Neural cell (in vitro differentiated cells): ENCODE results near the gene RRAS2. TPM values are rescaled to one million over a fixed set of nuclear protein-coding genes. Genes with fewer than 3 reads are reported as not detected.

Experiments used
- H2AFZ ChIP-seq: fragments of 200-600, 300-800 bp; sonication (generic), shearing (Covaris generic); 2 replicates; pipeline ENCODE4 v1.6.0; 2014; ENCODE audit warnings: low read depth, mild to moderate bottlenecking, antibody characterized with exemption, low read length, moderate library complexity
- H3F3A ChIP-seq: fragments of 200-600 bp; shearing (Covaris generic); 2 replicates; pipeline ENCODE4 v1.6.1; 2016; ENCODE audit warnings: mild to moderate bottlenecking, moderate library complexity, mixed read lengths, antibody characterized with exemption, low read length; ENCODE audit not compliant: insufficient read depth, poor library complexity, severe bottlenecking
- H3K27ac ChIP-seq: fragments of 200-600, 300-800 bp; sonication (generic), shearing (Covaris generic); 2 replicates; pipeline ENCODE4 v1.5.1; 2014; ENCODE audit warnings: mild to moderate bottlenecking, low read length, moderate library complexity
- H3K27me3 ChIP-seq: fragments of 300-800, 200-600 bp; sonication (generic), shearing (Covaris generic); 2 replicates; pipeline ENCODE4 v1.6.0; 2014; ENCODE audit warnings: mild to moderate bottlenecking, low read depth, low read length, moderate library complexity; ENCODE audit not compliant: insufficient read depth
- H3K36me3 ChIP-seq: fragments of 300-800, 200-600 bp; sonication (generic), shearing (Covaris generic); 2 replicates; pipeline ENCODE4 v1.5.1; 2014; ENCODE audit warnings: mild to moderate bottlenecking, antibody characterized with exemption, low read length, moderate library complexity; ENCODE audit not compliant: insufficient read depth
- H3K4me2 ChIP-seq: fragments of 300-800, 200-600 bp; sonication (generic), shearing (Covaris generic); 2 replicates; pipeline ENCODE4 v1.6.0; 2014; ENCODE audit warnings: mild to moderate bottlenecking, low read length
- H3K4me3 ChIP-seq: fragments of 300-800, 200-600 bp; sonication (generic), shearing (Covaris generic); 2 replicates; pipeline ENCODE4 v1.5.1; 2014; ENCODE audit warnings: mild to moderate bottlenecking, low read length, moderate library complexity
- H3K79me2 ChIP-seq: fragments of 200-600 bp; shearing (Covaris generic); replicated peaks from 2 replicates; pipeline ENCODE4 v1.6.0; 2014; ENCODE audit warnings: mild to moderate bottlenecking, low read length, moderate library complexity; ENCODE audit not compliant: insufficient read depth
- H3K9ac ChIP-seq: fragments of 300-800, 200-600 bp; sonication (generic), shearing (Covaris generic); 2 replicates; pipeline ENCODE4 v1.6.1; 2016; ENCODE audit warnings: mild to moderate bottlenecking, low read length, mixed read lengths
- H3K9me2 ChIP-seq: fragments of 200-600 bp; shearing (Covaris generic); 2 replicates; pipeline ENCODE4 v1.6.1; 2016; ENCODE audit warnings: mild to moderate bottlenecking, low read length, mixed read lengths; ENCODE audit not compliant: insufficient read depth
- H3K9me3 ChIP-seq: fragments of 200-600, 300-800 bp; sonication (generic), shearing (Covaris generic); 2 replicates; pipeline ENCODE4 v1.6.1; 2016; ENCODE audit warnings: mild to moderate bottlenecking, mixed run types, low read length, moderate library complexity, mixed read lengths
- H4K20me1 ChIP-seq: fragments of 200-600 bp; shearing (Covaris generic); 2 replicates; pipeline ENCODE4 v1.6.1; 2016; ENCODE audit warnings: mild to moderate bottlenecking, mixed run types; ENCODE audit not compliant: insufficient read depth
- EP300 ChIP-seq: fragments of 450-650 bp; conservative IDR thresholded peaks from 2 replicates; pipeline ENCODE4 v1.6.1; 2014; ENCODE audit warnings: antibody characterized with exemption, mild to moderate bottlenecking, moderate library complexity; ENCODE audit not compliant: poor library complexity, severe bottlenecking
- EZH2 ChIP-seq: fragments of 200-600, 300-800 bp; shearing (Covaris generic), sonication (generic); IDR thresholded peaks from 2 replicates; pipeline ENCODE4 v1.6.1; 2014; ENCODE audit warnings: antibody characterized with exemption, low read length, borderline replicate concordance, mild to moderate bottlenecking; ENCODE audit not compliant: insufficient read depth, poor library complexity, severe bottlenecking
- MXI1 ChIP-seq: fragments of 450-650 bp; conservative IDR thresholded peaks from 2 replicates; pipeline ENCODE4 v1.6.1; 2014; ENCODE audit warnings: antibody characterized with exemption, mild to moderate bottlenecking; ENCODE audit not compliant: poor library complexity, severe bottlenecking
- POLR2AphosphoS5 ChIP-seq: IDR thresholded peaks from 2 replicates; pipeline ENCODE4 v1.6.1; 2012
- RAD21 ChIP-seq: fragments of 450-650 bp; conservative IDR thresholded peaks from 2 replicates; pipeline ENCODE4 v1.6.1; 2014; ENCODE audit warnings: antibody characterized with exemption, mild to moderate bottlenecking, moderate library complexity
- SMC3 ChIP-seq: fragments of 450-650 bp; conservative IDR thresholded peaks from 2 replicates; pipeline ENCODE4 v1.6.1; 2014; ENCODE audit warnings: antibody characterized with exemption, mild to moderate bottlenecking, moderate library complexity; ENCODE audit not compliant: poor library complexity
- TAF1 ChIP-seq: IDR thresholded peaks from 2 replicates; pipeline ENCODE4 v1.6.1; 2012; ENCODE audit warnings: low read depth
- polyA plus RNA-seq: library from polyadenylated mRNA; depleted of rRNA; stranded (reverse); fragments of >200 nt; gene quantifications from 2 replicates; pipeline ENCODE4 v1.2.3, GENCODE V29; 2014
- TF ChIP-seq, protein P1 (sequence below): IDR thresholded peaks from 2 replicates; pipeline ENCODE4 v1.6.1; 2012; ENCODE audit warnings: borderline replicate concordance
- TF ChIP-seq, protein P2 (sequence below): fragments of 450-650 bp; IDR thresholded peaks from 2 replicates; pipeline ENCODE4 v1.5.1; 2014; ENCODE audit warnings: antibody characterized with exemption, mild to moderate bottlenecking, moderate library complexity; ENCODE audit not compliant: poor library complexity, severe bottlenecking

Gene RRAS2
- polyA plus RNA-seq, 1 donor from 2014 or later: 47.3 TPM

DNA sequence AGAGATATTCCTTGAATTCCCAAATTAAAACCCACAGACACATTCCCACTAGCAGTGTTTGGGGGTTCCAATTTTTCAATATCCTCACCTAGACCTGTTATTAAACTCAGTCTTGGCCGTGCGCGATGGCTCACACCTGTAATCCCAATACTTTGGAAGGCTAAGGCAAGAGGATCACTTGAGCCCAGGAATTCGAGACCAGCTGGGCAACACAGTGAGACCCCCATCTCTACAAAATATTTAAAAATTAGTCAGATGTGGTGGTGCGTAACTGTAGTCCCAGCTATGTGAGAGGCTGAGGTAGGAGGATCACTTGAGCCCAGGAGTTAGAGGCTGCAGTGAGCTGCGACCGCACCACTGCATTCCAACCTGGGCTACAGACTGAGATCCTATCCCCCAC is 53.3 kb downstream of the RRAS2 start:
- peaks cover 6% of the 10 kb centered on the region for H3K79me2 ChIP-seq
- H3K9me2 ChIP-seq: no peaks in the 10 kb centered on the region
- H3K27me3 ChIP-seq: no peaks in the 10 kb centered on the region
- no peak overlapping the region for H3K4me3 ChIP-seq
- H2AFZ ChIP-seq: no peak overlapping the region
- H3F3A ChIP-seq: no peaks in the 10 kb centered on the region
- H3K9ac ChIP-seq: no peak overlapping the region
- no peaks in the 10 kb centered on the region for H3K36me3 ChIP-seq
- TF ChIP-seq RAD21: no peak
- TF ChIP-seq POLR2AphosphoS5: no peak
- TF ChIP-seq, protein P1, sequence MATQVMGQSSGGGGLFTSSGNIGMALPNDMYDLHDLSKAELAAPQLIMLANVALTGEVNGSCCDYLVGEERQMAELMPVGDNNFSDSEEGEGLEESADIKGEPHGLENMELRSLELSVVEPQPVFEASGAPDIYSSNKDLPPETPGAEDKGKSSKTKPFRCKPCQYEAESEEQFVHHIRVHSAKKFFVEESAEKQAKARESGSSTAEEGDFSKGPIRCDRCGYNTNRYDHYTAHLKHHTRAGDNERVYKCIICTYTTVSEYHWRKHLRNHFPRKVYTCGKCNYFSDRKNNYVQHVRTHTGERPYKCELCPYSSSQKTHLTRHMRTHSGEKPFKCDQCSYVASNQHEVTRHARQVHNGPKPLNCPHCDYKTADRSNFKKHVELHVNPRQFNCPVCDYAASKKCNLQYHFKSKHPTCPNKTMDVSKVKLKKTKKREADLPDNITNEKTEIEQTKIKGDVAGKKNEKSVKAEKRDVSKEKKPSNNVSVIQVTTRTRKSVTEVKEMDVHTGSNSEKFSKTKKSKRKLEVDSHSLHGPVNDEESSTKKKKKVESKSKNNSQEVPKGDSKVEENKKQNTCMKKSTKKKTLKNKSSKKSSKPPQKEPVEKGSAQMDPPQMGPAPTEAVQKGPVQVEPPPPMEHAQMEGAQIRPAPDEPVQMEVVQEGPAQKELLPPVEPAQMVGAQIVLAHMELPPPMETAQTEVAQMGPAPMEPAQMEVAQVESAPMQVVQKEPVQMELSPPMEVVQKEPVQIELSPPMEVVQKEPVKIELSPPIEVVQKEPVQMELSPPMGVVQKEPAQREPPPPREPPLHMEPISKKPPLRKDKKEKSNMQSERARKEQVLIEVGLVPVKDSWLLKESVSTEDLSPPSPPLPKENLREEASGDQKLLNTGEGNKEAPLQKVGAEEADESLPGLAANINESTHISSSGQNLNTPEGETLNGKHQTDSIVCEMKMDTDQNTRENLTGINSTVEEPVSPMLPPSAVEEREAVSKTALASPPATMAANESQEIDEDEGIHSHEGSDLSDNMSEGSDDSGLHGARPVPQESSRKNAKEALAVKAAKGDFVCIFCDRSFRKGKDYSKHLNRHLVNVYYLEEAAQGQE: no peak
- no peak for TF ChIP-seq EZH2
- TF ChIP-seq MXI1: no peak
- no peak for TF ChIP-seq TAF1
- no peak for TF ChIP-seq EP300
- TF ChIP-seq, protein P2, sequence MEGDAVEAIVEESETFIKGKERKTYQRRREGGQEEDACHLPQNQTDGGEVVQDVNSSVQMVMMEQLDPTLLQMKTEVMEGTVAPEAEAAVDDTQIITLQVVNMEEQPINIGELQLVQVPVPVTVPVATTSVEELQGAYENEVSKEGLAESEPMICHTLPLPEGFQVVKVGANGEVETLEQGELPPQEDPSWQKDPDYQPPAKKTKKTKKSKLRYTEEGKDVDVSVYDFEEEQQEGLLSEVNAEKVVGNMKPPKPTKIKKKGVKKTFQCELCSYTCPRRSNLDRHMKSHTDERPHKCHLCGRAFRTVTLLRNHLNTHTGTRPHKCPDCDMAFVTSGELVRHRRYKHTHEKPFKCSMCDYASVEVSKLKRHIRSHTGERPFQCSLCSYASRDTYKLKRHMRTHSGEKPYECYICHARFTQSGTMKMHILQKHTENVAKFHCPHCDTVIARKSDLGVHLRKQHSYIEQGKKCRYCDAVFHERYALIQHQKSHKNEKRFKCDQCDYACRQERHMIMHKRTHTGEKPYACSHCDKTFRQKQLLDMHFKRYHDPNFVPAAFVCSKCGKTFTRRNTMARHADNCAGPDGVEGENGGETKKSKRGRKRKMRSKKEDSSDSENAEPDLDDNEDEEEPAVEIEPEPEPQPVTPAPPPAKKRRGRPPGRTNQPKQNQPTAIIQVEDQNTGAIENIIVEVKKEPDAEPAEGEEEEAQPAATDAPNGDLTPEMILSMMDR: no peak
- TF ChIP-seq SMC3: no peak
- no peaks in the 10 kb centered on the region for H3K9me3 ChIP-seq
- no peaks in the 10 kb centered on the region for H4K20me1 ChIP-seq
- no peak overlapping the region for H3K27ac ChIP-seq
- H3K4me2 ChIP-seq: no peak overlapping the region

DNA sequence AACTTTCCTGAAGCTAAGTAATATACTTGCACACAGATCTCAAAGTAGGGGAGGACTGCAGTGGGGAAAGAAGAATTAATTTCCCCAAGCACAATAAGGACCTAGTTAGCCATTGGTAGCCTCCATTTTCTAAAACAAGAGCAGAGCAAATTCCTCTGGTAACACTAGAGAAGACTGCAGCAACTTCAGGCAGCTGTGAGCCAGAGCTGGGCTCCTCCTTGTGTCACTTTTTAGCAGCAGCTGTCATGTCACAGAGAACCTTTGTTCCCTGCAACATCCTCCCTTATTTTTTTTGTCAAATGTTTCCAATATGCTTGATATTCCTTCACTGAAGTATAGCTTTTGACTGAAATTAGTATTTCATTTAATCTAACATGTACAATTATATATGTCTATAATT is 54.4 kb downstream of the RRAS2 start:
- no peaks in the 10 kb centered on the region for H4K20me1 ChIP-seq

More for the DNA sequence above, 54.4 kb downstream of the RRAS2 start:
- no peaks in the 10 kb centered on the region for H3F3A ChIP-seq
- no peaks in the 10 kb centered on the region for H3K36me3 ChIP-seq
- H2AFZ ChIP-seq: no peak overlapping the region
- no peak overlapping the region for H3K9ac ChIP-seq
- H3K27ac ChIP-seq: no peak overlapping the region
- TF ChIP-seq TAF1: no peak
- TF ChIP-seq, protein P2: no peak
- TF ChIP-seq SMC3: no peak
- TF ChIP-seq, protein P1: no peak
- no peak for TF ChIP-seq RAD21
- no peak for TF ChIP-seq EP300
- no peak for TF ChIP-seq POLR2AphosphoS5
- TF ChIP-seq MXI1: no peak
- TF ChIP-seq EZH2: no peak
- H3K9me3 ChIP-seq: no peaks in the 10 kb centered on the region
- peaks cover 6% of the 10 kb centered on the region for H3K79me2 ChIP-seq
- no peaks in the 10 kb centered on the region for H3K9me2 ChIP-seq
- no peaks in the 10 kb centered on the region for H3K27me3 ChIP-seq
- H3K4me3 ChIP-seq: no peak overlapping the region
- no peak overlapping the region for H3K4me2 ChIP-seq
